K562 (cell line): ENCODE results near the gene ATAD3C. TPM values are rescaled to one million over a fixed set of nuclear protein-coding genes. Genes with fewer than 3 reads are reported as not detected.

ENCODE experiments used
- CAMTA2 ChIP-seq: fragments of 250-450 bp; sonication (Bioruptor Pico); conservative IDR thresholded peaks from 2 replicates; pipeline ENCODE4 v1.5.1; 2022
- CTCF ChIP-seq, 3 experiments: IDR thresholded peaks in 2 of 3; conservative IDR thresholded peaks in 1 of 3; 2 replicates each; pipeline ENCODE4 v1.5.1; 2011 to 2012; ENCODE audit warnings: low read length in 3 of 3, mild to moderate bottlenecking in 3 of 3, control low read depth in 2 of 3, improper control_type of control experiment in 1 of 3, inconsistent platforms in 1 of 3, low read depth in 1 of 3, mixed read lengths in 1 of 3, moderate library complexity in 1 of 3; ENCODE audit not compliant: insufficient read depth in 2 of 3
- DIDO1 ChIP-seq: fragments of 450-650 bp; IDR thresholded peaks from 2 replicates; pipeline ENCODE4 v1.6.1; 2016; ENCODE audit warnings: low read depth, missing biosample characterization, missing genetic modification characterization
- FOXJ2 ChIP-seq: fragments of 200-800 bp; sonication (Bioruptor generic); IDR thresholded peaks from 2 replicates; pipeline ENCODE4 v1.6.1; 2016; ENCODE audit warnings: missing genetic modification characterization, missing compliant biosample characterization
- GABPB1 ChIP-seq: sonication (generic); formaldehyde crosslinking; IDR thresholded peaks from 2 replicates; pipeline ENCODE4 v1.8.0; 2022; ENCODE audit warnings: mild to moderate bottlenecking, missing genetic modification reagents
- HMGN3 ChIP-seq: IDR thresholded peaks from 2 replicates; pipeline ENCODE4 v1.6.1; 2011; ENCODE audit warnings: borderline replicate concordance, low read depth, mild to moderate bottlenecking, mixed read lengths, low read length; ENCODE audit not compliant: insufficient read length; ENCODE audit errors: extremely low read depth
- JUND ChIP-seq, 2 experiments: IDR thresholded peaks; 2 replicates in 1 of 2; 3 replicates in 1 of 2; pipeline ENCODE4 v1.6.1; 2011; ENCODE audit warnings: borderline replicate concordance in 2 of 2, low read depth in 2 of 2, low read length in 2 of 2, improper control_type of control experiment in 1 of 2, missing biosample characterization in 1 of 2, missing genetic modification characterization in 1 of 2, missing genetic modification reagents in 1 of 2
- KLF10 ChIP-seq: fragments of 250-450 bp; sonication (Bioruptor Pico); IDR thresholded peaks from 2 replicates; pipeline ENCODE4 v1.6.1; 2021; ENCODE audit warnings: matching md5 sums
- NONO ChIP-seq, 2 experiments: fragments of 200-400 bp in 1 of 2; fragments of 450-650 bp in 1 of 2; formaldehyde crosslinking in 1 of 2; IDR thresholded peaks; 2 replicates each; pipeline ENCODE4 v1.6.1; 2017; ENCODE audit warnings: low read depth in 2 of 2, mild to moderate bottlenecking in 2 of 2, moderate library complexity in 2 of 2, low read length in 1 of 2
- RUNX1 ChIP-seq: sonication (generic); IDR thresholded peaks from 2 replicates; pipeline ENCODE4 v1.6.1; 2016; ENCODE audit warnings: antibody characterized with exemption, low read depth
- SMAD2 ChIP-seq: fragments of 150-350 bp; IDR thresholded peaks from 2 replicates; pipeline ENCODE4 v1.6.1; 2014; ENCODE audit warnings: low read depth, mild to moderate bottlenecking, low read length
- SRSF9 ChIP-seq: fragments of 200-400 bp; formaldehyde crosslinking; IDR thresholded peaks from 2 replicates; pipeline ENCODE4 v1.6.1; 2017; ENCODE audit warnings: low read depth, low read length, borderline replicate concordance
- ZNF232 ChIP-seq: sonication (generic); formaldehyde crosslinking; IDR thresholded peaks from 2 replicates; pipeline ENCODE4 v1.8.0; 2022; ENCODE audit warnings: mild to moderate bottlenecking, missing genetic modification reagents
- ZNF76 ChIP-seq: fragments of 250-450 bp; sonication (Bioruptor Pico); IDR thresholded peaks from 2 replicates; pipeline ENCODE4 v1.4.0; 2020; ENCODE audit warnings: mild to moderate bottlenecking, moderate library complexity, borderline replicate concordance
- polyA plus RNA-seq, 8 experiments: library from polyadenylated mRNA; depleted of rRNA in 4 of 8; stranded (reverse) in 5 of 8; unstranded in 3 of 8; fragments of >200 nt; fragmentation: Nextera tagmentation in 2 of 8; fragmentation: Illumina TruSeq in 1 of 8; extraction: Ambion mirVana in 2 of 8; extraction: Trizol in 1 of 8; gene quantifications; 2 replicates each; pipeline versions ENCODE4 v1.2.1 to v1.2.3, GENCODE V29; 2011 to 2014; ENCODE audit warnings: inconsistent platforms in 1 of 8, missing spikeins in 1 of 8
- total RNA-seq, 7 experiments: library from RNA; depleted of rRNA in 6 of 7; stranded (reverse); fragments of >200 nt in 6 of 7; fragmentation: Illumina TruSeq in 2 of 7; extraction: Trizol in 2 of 7; gene quantifications; 2 replicates each; pipeline versions ENCODE4 v1.2.1 to v1.2.3, GENCODE V29; 2011 to 2021; ENCODE audit warnings: low replicate concordance in 1 of 7

Gene ATAD3C
- total and polyA plus RNA-seq, 9 of the 15 experiments (the other 6 are each of a cell fraction or from before 2014, with no cell fraction given), result 0.03 to 0.18 TPM; not detected in 7

GRCh38 chr1:1471389-1472052, 22.0 kb downstream of the ATAD3C start, which contains the start of gene ATAD3B (continued):
- TF ChIP-seq CAMTA2, result no peak
- peak; percentile 54; the same call in 1 of the 2 replicates for TF ChIP-seq JUND (IDR thresholded peaks at IDR 0.05; ENCODE audit: borderline replicate concordance, low read depth, low read length)
- TF ChIP-seq JUND (tag; IDR thresholded peaks at IDR 0.05; ENCODE audit: borderline replicate concordance, low read depth, low read length), result no peak; the same call in 2 of the 3 replicates
- TF ChIP-seq ZNF76 (CRISPR knock-in tag), result no peak
- no peak for TF ChIP-seq SRSF9
- TF ChIP-seq HMGN3, result no peak
- no peak for TF ChIP-seq SMAD2
- TF ChIP-seq GABPB1, result peak; percentile 96
- no peak for TF ChIP-seq KLF10 (CRISPR knock-in tag)
- TF ChIP-seq FOXJ2, result no peak
- no peak for TF ChIP-seq CTCF (IDR thresholded peaks at IDR 0.05 in 2 of 3, conservative IDR thresholded peaks at IDR 0.05 in 1 of 3; ENCODE audit: insufficient read depth in 2 of 3, low read depth in 1 of 3, low read length in 3 of 3)
- no peak for TF ChIP-seq ZNF232
- 0 out of 4 replicates have a peak, but pooled peaks of 1 of the 2 experiments have one; percentile 26 for TF ChIP-seq NONO (IDR thresholded peaks at IDR 0.05; ENCODE audit: low read depth in 2 of 2, low read length in 1 of 2)
- peak; percentile 80; the same call in 1 of the 2 replicates for TF ChIP-seq DIDO1
- no peak for TF ChIP-seq RUNX1
- TF ChIP-seq, all 486 proteins: peak for 125
